ENCODE measurements around the gene PTPRN2.
"Not testable (repeated sequence)": the region's sequence is repeated elsewhere in the genome, so short reads cannot be mapped to it uniquely, and the experiment has no call there.

PTPRN2 gene

DNA sequence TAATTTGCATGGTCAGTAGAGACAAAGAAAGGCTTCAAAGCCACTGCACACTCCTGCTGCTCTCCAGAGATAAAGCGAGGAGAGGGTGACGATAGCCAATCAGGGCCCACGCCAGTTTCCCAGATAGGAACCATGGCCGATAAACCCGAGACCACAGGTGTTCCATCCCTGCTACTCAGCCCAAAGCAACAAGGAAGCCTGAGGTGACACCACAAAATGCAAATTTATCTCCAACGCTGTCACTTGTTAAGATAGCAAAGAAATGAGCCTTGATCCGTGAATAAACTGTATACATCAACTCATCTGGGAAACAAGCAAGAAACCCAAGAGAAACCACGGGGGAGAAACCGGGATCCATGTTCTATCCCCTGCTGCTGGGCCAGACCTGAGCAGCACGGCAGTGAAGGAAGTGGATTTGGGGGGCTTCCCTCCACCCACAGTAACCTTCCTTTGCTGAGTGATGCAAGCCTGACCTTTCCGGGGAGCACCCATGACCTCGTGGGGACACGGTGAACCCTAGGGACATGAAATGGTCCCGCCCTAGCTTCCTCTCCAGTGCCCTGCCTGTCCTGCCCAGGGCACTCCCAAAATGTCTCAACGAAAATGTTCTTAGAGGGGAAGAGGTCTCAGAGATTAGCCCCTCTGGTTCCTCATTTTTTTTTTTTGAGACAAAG, 164.6 kb downstream of the PTPRN2 start:
- no peak for DNase-seq (ENCODE audit: low read depth in 2 of 2, low spot score in 1 of 2)

- no peak for DNase-seq (ENCODE audit: low read depth in 2 of 2, low spot score in 1 of 2)
Measured at GRCh38 chr7:158422196-158422886, 165.3 kb downstream of the PTPRN2 start.

DNA sequence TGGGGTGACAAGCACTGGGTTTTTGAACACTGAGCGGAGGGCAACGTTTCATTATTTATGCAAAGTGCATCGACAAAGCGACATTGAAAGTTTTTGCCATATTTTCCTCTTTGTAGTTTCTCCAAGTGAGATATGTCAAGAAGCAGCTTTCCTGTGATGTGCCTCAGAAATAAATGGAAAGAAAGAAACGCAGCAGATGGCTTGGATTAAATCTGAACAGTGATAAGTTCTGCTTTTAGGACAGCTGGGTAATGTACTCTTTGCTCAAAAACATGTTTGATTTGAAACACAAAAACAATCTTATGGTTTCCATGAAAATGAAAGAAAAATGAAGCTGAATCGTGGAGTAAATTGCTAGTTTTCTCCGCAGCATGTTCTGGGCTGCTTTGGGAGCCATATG, 166.3 kb downstream of the PTPRN2 start:
- no peak for DNase-seq (ENCODE audit: low read depth in 2 of 2, low spot score in 1 of 2)

DNA sequence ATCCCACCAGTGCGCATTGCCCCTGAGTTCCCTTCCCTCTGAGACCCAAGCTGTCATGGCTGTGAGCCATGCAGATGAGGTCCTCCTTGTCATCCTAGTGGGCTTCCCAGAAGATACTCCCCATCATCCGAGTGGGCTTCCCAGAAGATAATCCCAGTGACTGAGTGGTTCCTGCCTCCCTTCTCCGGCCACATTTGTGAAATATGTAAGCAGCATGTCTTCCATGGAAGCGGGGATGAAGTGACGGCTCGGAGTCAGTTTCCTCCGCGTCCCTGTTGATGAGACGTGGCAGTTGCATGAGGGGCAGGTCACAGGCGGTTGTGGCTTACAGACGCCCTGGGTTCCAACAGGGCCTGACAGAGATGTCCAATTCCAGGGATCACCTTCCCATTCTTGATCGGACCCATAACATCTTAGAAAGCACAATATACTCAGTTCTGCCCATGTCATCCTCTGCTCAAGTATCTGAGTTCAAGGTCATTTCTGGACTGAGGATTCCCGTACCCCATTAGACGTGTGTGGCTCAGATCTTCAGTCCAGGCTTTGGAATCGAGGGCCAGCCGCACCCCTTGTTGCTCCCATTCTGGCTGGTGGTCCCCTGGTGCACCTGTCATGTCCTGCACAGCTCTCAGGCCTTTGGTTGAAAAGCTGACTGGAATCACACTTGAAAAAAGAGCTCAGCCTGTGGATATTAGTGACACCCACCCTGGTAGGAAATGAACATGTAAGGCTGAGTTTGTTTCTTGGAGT, 166.9 kb downstream of the PTPRN2 start:
- DNase-seq (ENCODE audit: low read depth in 2 of 2, low spot score in 1 of 2): no peak

- DNase-seq (ENCODE audit: low read depth in 2 of 2, low spot score in 1 of 2): no peak
Measured at GRCh38 chr7:158419238-158419785, 168.3 kb downstream of the PTPRN2 start.

GRCh38 chr7:158418395-158418794, 169.2 kb downstream of the PTPRN2 start:
- not testable (repeated sequence) for DNase-seq (ENCODE audit: low read depth in 2 of 2, low spot score in 1 of 2)

GRCh38 chr7:158416283-158416933, 171.2 kb downstream of the PTPRN2 start:
- no peak for DNase-seq (ENCODE audit: low read depth in 2 of 2, low spot score in 1 of 2)

DNA sequence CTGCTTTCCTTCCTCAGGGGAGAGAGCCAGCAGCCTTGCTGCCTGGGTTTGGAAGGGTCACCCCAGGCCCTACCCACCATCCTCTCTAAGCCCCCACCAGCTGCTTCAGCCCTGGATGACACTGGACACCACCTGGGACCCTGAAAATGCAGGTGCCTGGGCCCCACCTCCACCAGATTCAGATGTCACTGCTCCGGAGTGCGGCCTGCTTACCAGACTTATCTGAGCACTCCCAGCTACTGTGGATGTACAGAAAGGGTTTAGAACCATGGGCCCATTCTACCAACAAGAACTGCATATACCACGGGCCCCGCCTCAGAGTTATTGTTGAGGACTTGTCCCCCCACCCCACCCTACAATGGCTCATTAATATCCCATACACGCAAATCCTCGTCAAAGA, 172.3 kb downstream of the PTPRN2 start:
- DNase-seq (ENCODE audit: low read depth in 2 of 2, low spot score in 1 of 2): no peak

DNA sequence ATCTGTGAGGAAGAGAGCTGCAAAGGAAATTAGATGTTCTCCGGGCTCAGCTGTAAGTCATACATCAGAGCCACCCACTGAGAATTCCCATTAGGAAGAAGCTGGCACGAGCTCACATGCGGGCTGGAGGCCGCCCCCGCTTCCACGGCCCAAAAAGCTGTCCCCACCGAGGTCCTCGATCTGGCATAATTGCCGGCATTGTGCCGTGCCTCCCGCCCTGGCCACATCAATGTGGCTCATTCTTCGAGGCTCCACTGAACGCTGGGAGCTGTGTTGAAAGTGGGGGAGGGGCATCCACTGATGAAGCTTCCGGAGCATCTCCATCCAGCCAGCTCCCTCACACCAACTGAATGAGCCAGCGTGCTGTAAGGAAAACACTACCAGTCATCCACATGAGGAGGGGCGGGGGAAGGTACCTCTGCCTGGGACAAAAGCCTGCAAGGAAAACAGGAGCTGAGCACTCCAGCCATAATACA, 173.1 kb downstream of the PTPRN2 start:
- no peak for DNase-seq (ENCODE audit: low read depth in 2 of 2, low spot score in 1 of 2)

DNA sequence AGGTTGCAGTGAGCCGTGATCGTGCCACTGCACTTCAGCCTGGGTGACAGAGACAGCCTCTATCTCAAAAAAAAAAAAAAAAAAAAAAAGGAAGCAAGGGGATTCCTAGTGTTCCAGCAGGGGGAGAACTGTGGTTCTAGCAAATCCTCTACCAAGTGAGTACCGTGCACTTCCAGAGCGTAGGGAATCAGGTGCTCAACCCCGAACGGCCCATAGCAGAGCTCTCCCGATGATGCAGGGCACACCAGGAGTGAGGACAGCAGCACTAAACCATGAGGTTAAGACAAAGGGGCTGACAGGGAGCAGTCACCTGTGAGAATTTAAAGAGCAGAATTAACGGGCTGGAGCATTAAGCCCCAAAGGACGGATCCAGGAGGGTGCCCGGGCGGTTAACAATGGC, 173.6 kb downstream of the PTPRN2 start:
- no peak for DNase-seq (ENCODE audit: low read depth in 2 of 2, low spot score in 1 of 2)

DNA sequence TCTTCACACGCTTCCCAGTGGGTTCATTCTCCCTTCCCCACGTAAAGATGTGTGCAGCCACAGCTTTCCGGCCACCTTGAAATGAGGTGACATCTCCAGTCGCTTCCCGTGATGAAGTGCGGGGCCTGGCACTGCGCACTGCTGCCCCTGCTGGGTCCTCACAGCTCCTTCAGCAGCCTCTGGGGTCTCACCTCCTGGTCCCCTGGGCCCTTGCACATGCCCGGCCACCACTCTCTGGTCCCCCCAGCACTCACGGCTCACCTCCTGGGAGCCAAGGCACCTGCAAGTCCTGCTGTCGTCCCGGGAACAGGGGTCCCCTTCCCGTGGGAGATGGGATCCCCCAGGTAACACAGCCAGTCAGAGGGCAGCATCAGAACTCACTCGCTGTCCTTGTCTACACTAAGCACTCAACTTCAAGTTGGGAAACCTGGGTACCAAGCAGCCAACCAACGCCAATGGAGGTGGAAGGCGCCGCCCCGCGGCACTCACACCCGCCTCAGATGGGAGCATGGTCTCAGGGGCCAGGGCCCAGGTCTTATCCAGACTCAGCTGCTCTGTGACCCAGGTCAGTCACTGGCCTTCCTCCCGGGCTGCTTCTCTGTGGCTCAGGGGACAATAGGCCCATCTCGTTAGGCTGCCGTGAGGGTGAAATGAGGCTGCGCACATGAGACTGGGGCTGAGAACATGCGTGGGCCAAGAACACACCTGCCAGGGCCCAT, 176.2 kb downstream of the PTPRN2 start:
- no peak for DNase-seq (ENCODE audit: low read depth in 2 of 2, low spot score in 1 of 2)

- DNase-seq (ENCODE audit: low read depth in 2 of 2, low spot score in 1 of 2): no peak
Measured at GRCh38 chr7:158410720-158411119, 176.9 kb downstream of the PTPRN2 start.

DNA sequence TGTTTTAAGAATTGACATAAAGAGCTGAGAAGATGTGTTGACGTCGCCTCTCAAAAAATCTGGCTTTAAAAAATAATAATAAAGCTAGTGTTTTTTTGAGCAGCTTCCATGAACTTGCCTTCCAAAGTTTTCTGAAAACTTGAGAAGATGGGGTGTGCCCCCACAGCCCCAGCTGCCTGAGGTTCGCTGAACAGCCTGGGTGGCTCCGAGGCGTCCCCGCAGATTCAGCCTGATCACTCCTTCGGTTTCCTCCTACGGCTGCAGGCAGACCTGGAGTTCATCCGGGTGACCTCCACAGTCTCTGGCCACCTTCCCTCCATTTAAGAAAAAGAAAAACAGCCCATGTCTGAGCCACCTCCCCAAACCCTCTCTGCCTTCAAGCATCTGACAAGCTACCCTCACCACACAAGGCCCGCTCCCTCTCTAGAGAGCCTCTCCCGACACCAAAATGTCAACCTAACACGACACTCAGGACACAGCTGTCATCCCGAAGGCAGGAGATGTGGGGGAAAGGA, 177.8 kb downstream of the PTPRN2 start:
- DNase-seq (ENCODE audit: low read depth in 2 of 2, low spot score in 1 of 2): no peak

- no peak for DNase-seq (ENCODE audit: low read depth in 2 of 2, low spot score in 1 of 2)
Measured at GRCh38 chr7:158409120-158409519, 178.5 kb downstream of the PTPRN2 start.

GRCh38 chr7:158408318-158408920, 179.2 kb downstream of the PTPRN2 start:
- no peak for DNase-seq (ENCODE audit: low read depth in 2 of 2, low spot score in 1 of 2)

DNA sequence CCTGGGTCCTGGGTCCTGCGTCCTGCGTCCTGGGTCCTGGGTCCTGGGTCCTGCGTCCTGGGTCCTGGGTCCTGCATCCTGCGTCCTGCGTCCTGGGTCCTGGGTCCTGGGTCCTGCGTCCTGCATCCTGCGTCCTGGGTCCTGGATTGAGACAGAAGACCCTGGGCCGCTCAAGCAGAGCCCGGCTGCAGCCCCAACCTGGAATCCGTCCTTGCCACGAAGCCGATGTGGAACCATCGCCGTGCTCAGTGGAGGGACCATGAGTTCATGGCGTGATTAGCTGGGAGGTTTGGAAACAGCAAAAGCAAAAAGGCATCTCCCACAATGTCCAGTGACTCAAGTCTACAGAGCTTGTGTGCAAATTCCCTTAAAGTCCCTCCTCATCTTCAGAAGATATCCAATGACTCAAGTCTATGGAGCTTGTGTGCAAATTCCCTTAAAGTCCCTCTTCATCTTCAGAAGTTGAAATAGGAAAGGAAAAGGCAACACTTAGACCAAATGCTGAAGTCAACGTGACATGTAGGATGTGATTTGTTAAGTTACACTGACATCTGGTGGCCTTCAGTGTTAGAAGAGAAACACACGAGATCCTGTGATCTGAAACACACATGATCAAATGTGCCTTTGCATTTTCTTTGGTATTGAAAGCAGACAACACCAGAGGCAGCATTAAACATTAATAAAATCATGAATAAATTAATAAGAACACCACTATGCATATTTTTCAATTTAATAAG, 179.9 kb downstream of the PTPRN2 start:
- DNase-seq (ENCODE audit: low read depth in 2 of 2, low spot score in 1 of 2): no peak

- DNase-seq (ENCODE audit: low read depth in 2 of 2, low spot score in 1 of 2): no peak
Measured at GRCh38 chr7:158406801-158407200, 180.8 kb downstream of the PTPRN2 start.

DNA sequence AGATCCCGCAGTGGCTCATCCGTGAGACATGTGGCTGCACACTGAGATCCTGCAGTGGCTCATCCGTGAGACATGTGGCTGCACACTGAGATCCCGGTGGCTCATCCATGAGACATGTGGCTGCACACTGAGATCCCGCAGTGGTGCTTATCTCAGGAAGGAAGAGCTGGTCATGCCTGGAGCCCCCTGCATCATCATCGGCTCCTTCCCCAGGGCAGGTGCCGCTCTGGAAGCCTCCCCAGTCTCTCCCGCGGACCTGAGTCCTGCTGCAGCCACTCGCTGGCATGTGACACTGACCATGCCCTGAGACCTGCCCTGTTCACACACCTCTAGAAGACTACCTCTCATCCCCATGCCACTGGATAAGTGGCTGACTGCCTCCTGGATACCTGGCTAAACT, 181.3 kb downstream of the PTPRN2 start:
- DNase-seq (ENCODE audit: low read depth in 2 of 2, low spot score in 1 of 2): no peak

DNA sequence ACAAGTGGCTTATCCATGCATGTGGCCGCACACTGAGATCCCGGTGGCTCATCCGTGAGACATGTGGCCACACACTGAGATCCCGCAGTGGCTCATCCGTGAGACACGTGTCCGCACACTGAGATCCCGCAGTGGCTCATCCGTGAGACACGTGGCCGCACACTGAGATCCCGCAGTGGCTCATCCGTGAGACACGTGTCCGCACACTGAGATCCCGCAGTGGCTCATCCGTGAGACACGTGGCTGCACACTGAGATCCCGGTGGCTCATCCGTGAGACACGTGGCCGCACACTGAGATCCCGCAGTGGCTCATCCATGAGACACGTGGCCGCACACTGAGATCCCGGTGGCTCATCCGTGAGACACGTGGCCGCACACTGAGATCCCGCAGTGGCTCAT, 181.9 kb downstream of the PTPRN2 start:
- DNase-seq (ENCODE audit: low read depth in 2 of 2, low spot score in 1 of 2): not testable (repeated sequence)

All from stimulated activated CD8-positive, alpha-beta memory T cell treated with anti-CD3 and anti-CD28 coated beads, Interleukin-4, amount 100 ng/mL, for 4 hours (primary cell).